SK-N-SH treated with all-trans-retinoic acid at 6 μM for 48 hours (cell line): ENCODE data around the gene NTN1.

Source experiments
- ARNTL ChIP-seq: fragments of 450-650 bp; formaldehyde crosslinking; IDR thresholded peaks from 2 replicates; pipeline ENCODE4 v1.5.0; 2020; ENCODE audit warnings: low read depth, mild to moderate bottlenecking, moderate library complexity, borderline replicate concordance
- BACH2 ChIP-seq: fragments of 250-450 bp; sonication (Bioruptor Pico); IDR thresholded peaks from 2 replicates; pipeline ENCODE4 v1.9.0; 2021; ENCODE audit warnings: mild to moderate bottlenecking, borderline replicate concordance
- CSDC2 ChIP-seq: fragments of 250-450 bp; sonication (Bioruptor Pico); IDR thresholded peaks from 2 replicates; pipeline ENCODE4 v1.5.0; 2020; ENCODE audit warnings: mild to moderate bottlenecking, moderate library complexity
- ESRRG ChIP-seq: fragments of 250-450 bp; sonication (Bioruptor Pico); IDR thresholded peaks from 2 replicates; pipeline ENCODE4 v1.6.1; 2021; ENCODE audit warnings: mild to moderate bottlenecking
- ISL1 ChIP-seq: fragments of 250-450 bp; sonication (Bioruptor Pico); IDR thresholded peaks from 2 replicates; pipeline ENCODE4 v2.1.2; 2022; ENCODE audit warnings: mild to moderate bottlenecking, moderate library complexity
- OSR1 ChIP-seq: fragments of 250-450 bp; sonication (Bioruptor Pico); IDR thresholded peaks from 2 replicates; pipeline ENCODE4 v1.8.0; 2022; ENCODE audit warnings: moderate library complexity, mild to moderate bottlenecking, inconsistent platforms
- PPARA ChIP-seq: fragments of 250-450 bp; sonication (Bioruptor Pico); IDR thresholded peaks from 2 replicates; pipeline ENCODE4 v1.5.0; 2020; ENCODE audit warnings: mild to moderate bottlenecking, borderline replicate concordance
- RARB ChIP-seq: fragments of 250-450 bp; sonication (Bioruptor Pico); IDR thresholded peaks from 2 replicates; pipeline ENCODE4 v1.8.0; 2021; ENCODE audit warnings: mild to moderate bottlenecking, moderate library complexity
- ZC3H10 ChIP-seq: fragments of 250-450 bp; sonication (Bioruptor Pico); IDR thresholded peaks from 2 replicates; pipeline ENCODE4 v1.5.1; 2021; ENCODE audit warnings: mild to moderate bottlenecking, moderate library complexity
- ZFP3 ChIP-seq: fragments of 250-450 bp; sonication (Bioruptor Pico); IDR thresholded peaks from 2 replicates; pipeline ENCODE4 v1.5.0; 2020; ENCODE audit warnings: mild to moderate bottlenecking, moderate library complexity
- ZFP30 ChIP-seq: fragments of 450-650 bp; formaldehyde crosslinking; IDR thresholded peaks from 2 replicates; pipeline ENCODE4 v1.5.0; 2022; ENCODE audit warnings: mild to moderate bottlenecking, moderate library complexity
- ZNF565 ChIP-seq: fragments of 450-650 bp; formaldehyde crosslinking; conservative IDR thresholded peaks from 2 replicates; pipeline ENCODE4 v1.5.0; 2020; ENCODE audit warnings: low read depth, mild to moderate bottlenecking, moderate library complexity
- TF ChIP-seq, protein P1 (sequence below): fragments of 250-450 bp; sonication (Bioruptor Pico); IDR thresholded peaks from 2 replicates; pipeline ENCODE4 v1.8.0; 2020; ENCODE audit warnings: mild to moderate bottlenecking, moderate library complexity, borderline replicate concordance
- TF ChIP-seq, protein P2 (sequence below): fragments of 250-450 bp; sonication (Bioruptor Pico); IDR thresholded peaks from 2 replicates; pipeline ENCODE4 v1.8.0; 2021; ENCODE audit warnings: low read depth, mild to moderate bottlenecking, moderate library complexity, borderline replicate concordance

DNA sequence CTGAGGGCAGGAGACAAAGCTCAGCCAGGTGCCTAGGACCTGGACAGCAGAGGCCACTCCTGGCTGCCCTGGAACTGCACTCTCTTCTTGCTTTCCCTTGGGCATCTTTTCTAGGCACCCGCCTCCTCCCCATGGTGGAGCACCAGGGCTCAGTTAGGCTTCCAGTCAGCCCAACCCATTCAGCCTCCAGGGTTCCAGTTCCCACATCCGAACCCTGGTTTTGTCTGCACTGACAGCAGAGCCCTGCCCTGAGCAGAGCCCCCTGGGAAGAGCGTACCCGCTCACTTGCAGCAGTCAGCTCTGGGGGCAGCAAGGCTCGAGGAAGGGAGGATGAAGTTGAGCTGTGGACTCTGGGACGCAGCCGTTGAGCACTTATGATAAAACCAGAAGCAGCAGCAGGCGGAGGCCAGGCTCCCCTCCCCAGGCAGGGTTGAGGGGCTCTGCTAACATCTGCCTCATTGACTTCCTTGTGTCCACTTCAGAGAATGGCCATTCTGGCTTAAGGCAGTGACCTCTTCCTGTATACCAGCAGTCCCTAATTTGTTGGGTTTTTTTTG is 213.2 kb downstream of the NTN1 start:
- no peak for TF ChIP-seq RARB
- TF ChIP-seq ZFP3 (CRISPR knock-in tag): no peak
- TF ChIP-seq CSDC2 (CRISPR knock-in tag): no peak
- no peak for TF ChIP-seq OSR1 (CRISPR knock-in tag)
- TF ChIP-seq, protein P1, sequence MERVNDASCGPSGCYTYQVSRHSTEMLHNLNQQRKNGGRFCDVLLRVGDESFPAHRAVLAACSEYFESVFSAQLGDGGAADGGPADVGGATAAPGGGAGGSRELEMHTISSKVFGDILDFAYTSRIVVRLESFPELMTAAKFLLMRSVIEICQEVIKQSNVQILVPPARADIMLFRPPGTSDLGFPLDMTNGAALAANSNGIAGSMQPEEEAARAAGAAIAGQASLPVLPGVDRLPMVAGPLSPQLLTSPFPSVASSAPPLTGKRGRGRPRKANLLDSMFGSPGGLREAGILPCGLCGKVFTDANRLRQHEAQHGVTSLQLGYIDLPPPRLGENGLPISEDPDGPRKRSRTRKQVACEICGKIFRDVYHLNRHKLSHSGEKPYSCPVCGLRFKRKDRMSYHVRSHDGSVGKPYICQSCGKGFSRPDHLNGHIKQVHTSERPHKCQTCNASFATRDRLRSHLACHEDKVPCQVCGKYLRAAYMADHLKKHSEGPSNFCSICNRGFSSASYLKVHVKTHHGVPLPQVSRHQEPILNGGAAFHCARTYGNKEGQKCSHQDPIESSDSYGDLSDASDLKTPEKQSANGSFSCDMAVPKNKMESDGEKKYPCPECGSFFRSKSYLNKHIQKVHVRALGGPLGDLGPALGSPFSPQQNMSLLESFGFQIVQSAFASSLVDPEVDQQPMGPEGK (CRISPR knock-in tag): no peak
- TF ChIP-seq ZNF565 (CRISPR knock-in tag): no peak
- TF ChIP-seq ZFP30 (CRISPR knock-in tag): no peak
- TF ChIP-seq, protein P2, sequence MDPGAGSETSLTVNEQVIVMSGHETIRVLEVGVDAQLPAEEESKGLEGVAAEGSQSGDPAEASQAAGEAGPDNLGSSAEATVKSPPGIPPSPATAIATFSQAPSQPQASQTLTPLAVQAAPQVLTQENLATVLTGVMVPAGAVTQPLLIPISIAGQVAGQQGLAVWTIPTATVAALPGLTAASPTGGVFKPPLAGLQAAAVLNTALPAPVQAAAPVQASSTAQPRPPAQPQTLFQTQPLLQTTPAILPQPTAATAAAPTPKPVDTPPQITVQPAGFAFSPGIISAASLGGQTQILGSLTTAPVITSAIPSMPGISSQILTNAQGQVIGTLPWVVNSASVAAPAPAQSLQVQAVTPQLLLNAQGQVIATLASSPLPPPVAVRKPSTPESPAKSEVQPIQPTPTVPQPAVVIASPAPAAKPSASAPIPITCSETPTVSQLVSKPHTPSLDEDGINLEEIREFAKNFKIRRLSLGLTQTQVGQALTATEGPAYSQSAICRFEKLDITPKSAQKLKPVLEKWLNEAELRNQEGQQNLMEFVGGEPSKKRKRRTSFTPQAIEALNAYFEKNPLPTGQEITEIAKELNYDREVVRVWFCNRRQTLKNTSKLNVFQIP (CRISPR knock-in tag): no peak
- no peak for TF ChIP-seq ARNTL
- no peak for TF ChIP-seq ZC3H10
- no peak for TF ChIP-seq PPARA
- no peak for TF ChIP-seq ESRRG (CRISPR knock-in tag)
- TF ChIP-seq BACH2 (CRISPR knock-in tag): no peak
- no peak for TF ChIP-seq ISL1
